ENCODE results near the gene KRTAP12-2. TPM values are rescaled to one million over a fixed set of nuclear protein-coding genes. Genes with fewer than 3 reads are reported as not detected.
"Not testable (repeated sequence)": the region's sequence is repeated elsewhere in the genome, so short reads cannot be mapped to it uniquely, and the experiment has no call there.

KRTAP12-2 gene
- total and polyA plus RNA-seq, 11 donors = not detected

GRCh38 chr21:44640761-44641160 is 26.0 kb downstream of the KRTAP12-2 start:
- no peak for TF ChIP-seq POLR2A (IDR thresholded peaks at IDR 0.05)
- 64 to 83% (median 79%) methylated on average over 5 of the region's 5 CpGs for WGBS, 4 donors
- no peaks in the 10 kb centered on the region for H3K4me1 ChIP-seq
- no peak for ATAC-seq
- intact Hi-C loops (cut with DNase I) = no loop called here
- no peak for DNase-seq
- no peak overlapping the region for H3K27ac ChIP-seq
- H3K9me3 ChIP-seq = peaks cover 0 to 37% (median 13%) of the 10 kb centered on the region in 12 donors
- H3K27me3 ChIP-seq = peaks cover 0 to 21% (median 0%) of the 10 kb centered on the region in 9 donors
- no peak overlapping the region for H3K4me3 ChIP-seq
- no peaks in the 10 kb centered on the region for H3K36me3 ChIP-seq

GRCh38 chr21:44639331-44639655 is 27.4 kb downstream of the KRTAP12-2 start:
- Histone ChIP-seq H3K36me3 (no peaks in the 10 kb centered on the region), H3K4me3 (no peak overlapping the region), H3K9me3 (peaks cover 0 to 26% (median 3%) of the 10 kb centered on the region in 12 donors), H3K4me1 (no peaks in the 10 kb centered on the region), H3K27me3 (peaks cover 0 to 21% (median 0%) of the 10 kb centered on the region in 9 donors), H3K27ac (no peak overlapping the region)
- intact Hi-C loops (cut with DNase I) = no loop called here
- WGBS, 4 donors = 82 to 90% (median 87%) methylated on average over 8 to 12 of the region's 12 CpGs
- no peak for DNase-seq
- no peak for ATAC-seq
- TF ChIP-seq, protein P1, sequence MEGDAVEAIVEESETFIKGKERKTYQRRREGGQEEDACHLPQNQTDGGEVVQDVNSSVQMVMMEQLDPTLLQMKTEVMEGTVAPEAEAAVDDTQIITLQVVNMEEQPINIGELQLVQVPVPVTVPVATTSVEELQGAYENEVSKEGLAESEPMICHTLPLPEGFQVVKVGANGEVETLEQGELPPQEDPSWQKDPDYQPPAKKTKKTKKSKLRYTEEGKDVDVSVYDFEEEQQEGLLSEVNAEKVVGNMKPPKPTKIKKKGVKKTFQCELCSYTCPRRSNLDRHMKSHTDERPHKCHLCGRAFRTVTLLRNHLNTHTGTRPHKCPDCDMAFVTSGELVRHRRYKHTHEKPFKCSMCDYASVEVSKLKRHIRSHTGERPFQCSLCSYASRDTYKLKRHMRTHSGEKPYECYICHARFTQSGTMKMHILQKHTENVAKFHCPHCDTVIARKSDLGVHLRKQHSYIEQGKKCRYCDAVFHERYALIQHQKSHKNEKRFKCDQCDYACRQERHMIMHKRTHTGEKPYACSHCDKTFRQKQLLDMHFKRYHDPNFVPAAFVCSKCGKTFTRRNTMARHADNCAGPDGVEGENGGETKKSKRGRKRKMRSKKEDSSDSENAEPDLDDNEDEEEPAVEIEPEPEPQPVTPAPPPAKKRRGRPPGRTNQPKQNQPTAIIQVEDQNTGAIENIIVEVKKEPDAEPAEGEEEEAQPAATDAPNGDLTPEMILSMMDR (IDR thresholded peaks at IDR 0.05) = no peak
- no peak for TF ChIP-seq POLR2A (IDR thresholded peaks at IDR 0.05)

GRCh38 chr21:44638506-44639330 is 28.0 kb downstream of the KRTAP12-2 start:
- DNase-seq; intact Hi-C loops (cut with DNase I); H3K27ac ChIP-seq; ATAC-seq; H3K36me3 ChIP-seq; H3K4me3 ChIP-seq; H3K4me1 ChIP-seq: not testable (repeated sequence)
- H3K9me3 ChIP-seq = peaks cover 0 to 21% (median 0%) of the 10 kb centered on the region in 12 donors
- WGBS, 4 donors = 72 to 95% (median 80%) methylated on average over 11 to 21 of the region's 21 CpGs
- peaks cover 0 to 21% (median 0%) of the 10 kb centered on the region in 9 donors for H3K27me3 ChIP-seq

- WGBS, 4 donors = 49 to 56% (median 55%) methylated on average over 10 to 12 of the region's 12 CpGs
- H3K4me1 ChIP-seq; intact Hi-C loops (cut with DNase I); H3K27ac ChIP-seq; H3K4me3 ChIP-seq; H3K36me3 ChIP-seq; DNase-seq: not testable (repeated sequence)
- H3K9me3 ChIP-seq = peaks cover 0 to 17% (median 1%) of the 10 kb centered on the region in 12 donors
- H3K27me3 ChIP-seq = peaks cover 0 to 21% (median 0%) of the 10 kb centered on the region in 9 donors
- ATAC-seq = peak in 2 of 4 donors; percentile 34
Observed at GRCh38 chr21:44637851-44638348, 28.8 kb downstream of the KRTAP12-2 start.

DNA sequence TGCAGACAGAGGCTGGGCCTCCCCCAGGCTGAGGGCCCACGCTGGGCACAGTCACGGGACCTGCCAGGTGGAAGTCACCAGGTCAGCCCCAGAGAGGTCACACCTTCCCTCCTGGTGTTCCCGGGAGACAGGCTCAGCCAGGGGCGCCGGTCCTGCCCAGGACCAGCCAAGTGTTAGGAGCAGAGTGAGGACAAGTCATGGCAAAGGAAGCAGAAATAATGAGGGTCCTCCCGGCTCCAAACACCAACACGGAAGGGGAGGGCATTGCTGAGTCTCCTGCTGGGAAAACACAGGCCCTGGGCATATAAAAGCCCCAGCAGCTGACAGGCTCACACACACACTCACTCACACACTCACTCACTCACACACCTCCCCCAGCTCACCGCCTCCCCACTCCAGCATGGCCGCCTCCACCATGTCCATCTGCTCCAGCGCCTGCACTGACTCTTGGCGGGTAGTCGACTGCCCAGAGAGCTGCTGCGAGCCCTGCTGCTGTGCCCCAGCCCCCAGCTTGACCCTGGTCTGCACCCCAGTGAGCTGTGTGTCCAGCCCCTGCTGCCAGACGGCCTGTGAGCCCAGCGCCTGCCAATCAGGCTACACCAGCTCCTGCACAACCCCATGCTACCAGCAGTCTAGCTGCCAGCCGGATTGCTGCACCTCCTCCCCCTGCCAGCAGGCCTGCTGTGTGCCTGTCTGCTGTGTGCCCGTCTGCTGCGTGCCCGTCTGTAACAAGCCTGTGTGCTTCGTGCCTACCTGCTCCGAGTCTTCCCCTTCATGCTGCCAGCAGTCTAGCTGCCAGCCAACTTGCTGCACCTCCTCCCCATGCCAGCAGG is 29.5 kb downstream of the KRTAP12-2 start, which contains the start of gene KRTAP10-10:
Gene KRTAP10-10 (plus strand): TSS at position 339 of the 833 bp plus-strand sequence. CDS start 62 bp downstream, at position 401.
- Histone ChIP-seq H3K4me1 (no peaks in the 10 kb centered on the region), H3K27me3 (peaks cover 0 to 21% (median 0%) of the 10 kb centered on the region in 9 donors), H3K4me3 (no peak within 1 kb of the TSS), H3K36me3 (no peaks in the 10 kb centered on the region), H3K27ac (no peak within 1 kb of the TSS), H3K9me3 (peaks cover 0 to 24% (median 6%) of the 10 kb centered on the region in 12 donors)
- TF ChIP-seq POLR2A (IDR thresholded peaks at IDR 0.05) = no peak
- TF ChIP-seq, protein P1 (IDR thresholded peaks at IDR 0.05) = no peak
- DNase-seq (no peak), ATAC-seq (peak in 2 of 4 donors; percentile 26 to 29)
- intact Hi-C loops (cut with DNase I) = no loop called here
- 44 to 58% (median 53%) methylated on average over 13 to 21 of the region's 21 CpGs for WGBS, 4 donors
